Hematopoietic multipotent progenitor cell (in vitro differentiated cells): ENCODE data around the gene NDUFV2. TPM values are rescaled to one million over a fixed set of nuclear protein-coding genes. Genes with fewer than 3 reads are reported as not detected.

Source experiments
- total RNA-seq: library from RNA; depleted of rRNA; stranded (reverse); fragments of >200 nt; gene quantifications from one replicate; pipeline ENCODE4 v1.2.3, GENCODE V29; 2012

Gene NDUFV2
- total RNA-seq, 1 donor = 49.3 TPM

Other genes with a start within 250 kb of the NDUFV2 start
- 19.7 TPM for gene ANKRD12, start 34.1 kb downstream of the NDUFV2 start, total RNA-seq
- 33.7 TPM for gene TWSG1, start 232.1 kb downstream of the NDUFV2 start, total RNA-seq